ENCODE results near the gene SNTB2. TPM values are rescaled to one million over a fixed set of nuclear protein-coding genes. Genes with fewer than 3 reads are reported as not detected.
"Not testable (repeated sequence)": the region's sequence is repeated elsewhere in the genome, so short reads cannot be mapped to it uniquely, and the experiment has no call there.

The SNTB2 gene
- total RNA-seq, 5 donors from 2014 or later (not counting 1 experiment from before 2014, with no cell fraction given): 13.2 to 23.1 (median 17.3) TPM

GRCh38 chr16:69243479-69243878, 56.5 kb downstream of the SNTB2 start:
- H3K27me3 ChIP-seq (replicated peaks in 1 of 2; ENCODE audit: control insufficient read depth in 2 of 2, extremely low read depth in 1 of 2, insufficient read depth in 2 of 2, low read length in 1 of 2): no peaks in the 10 kb centered on the region
- ATAC-seq (replicated peaks in 1 of 4) (no peak), DNase-seq (no peak)
- WGBS (ENCODE audit: insufficient coverage): no CpG with 5 or more reads among the region's 2 CpGs
- H3K9me3 ChIP-seq: no peaks in the 10 kb centered on the region
- Mint-ChIP-seq H3K27ac (no peak overlapping the region), H3K9me3 (no peaks in the 10 kb centered on the region), H3K36me3 (peaks cover 18% of the 10 kb centered on the region), H3K4me3 (no peak overlapping the region), H3K27me3 (no peaks in the 10 kb centered on the region), H3K4me1 (peaks cover 0 to 2% (median 0%) of the 10 kb centered on the region in 3 donors)
- ChIA-PET POLR2A (interaction anchor here in 1 of 2 donors (0.6 kb wide), 1 partner anchor 31 kb away, joined by 4 read pairs; no protein-coding TSS in a partner anchor), CTCF (interaction anchor here in 1 of 2 donors (0.7 kb wide), 1 partner anchor 13 kb away, joined by 6 read pairs; no protein-coding TSS in a partner anchor)
- no peak overlapping the region for H3K4me3 ChIP-seq (ENCODE audit: control insufficient read depth in 1 of 2, extremely low read depth in 1 of 2, low read length in 1 of 2)
- H3K36me3 ChIP-seq (ENCODE audit: control insufficient read depth in 2 of 2, extremely low read depth in 1 of 2, insufficient read depth in 1 of 2, low read length in 1 of 2): peaks cover 0 to 11% of the 10 kb centered on the region in 2 donors
- H3K27ac ChIP-seq (ENCODE audit: low read length): no peak overlapping the region
- H3K4me1 ChIP-seq (ENCODE audit: control insufficient read depth in 1 of 2, extremely low read depth in 1 of 2, insufficient read depth in 2 of 2, low read length in 2 of 2): no peaks in the 10 kb centered on the region

DNA sequence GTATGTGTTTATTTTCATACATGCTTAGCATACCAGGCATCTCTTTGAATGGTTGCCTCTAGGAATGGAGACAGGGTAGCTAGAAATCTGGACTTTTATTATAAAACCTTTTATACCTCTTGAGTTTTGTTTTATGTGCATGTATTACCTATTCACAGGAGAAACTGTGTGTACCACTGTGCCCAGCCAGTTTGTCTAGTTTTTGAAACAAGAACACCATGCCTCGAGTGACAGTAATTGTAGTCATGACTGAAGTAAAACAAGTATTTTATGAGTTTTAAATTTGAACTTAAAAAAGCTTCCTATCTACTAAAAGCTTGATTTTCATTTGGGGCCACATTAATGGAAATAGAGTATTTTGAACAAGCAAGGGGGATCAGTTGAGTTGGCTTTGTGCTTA, 57.4 kb downstream of the SNTB2 start:
- Histone ChIP-seq H3K36me3 (ENCODE audit: control insufficient read depth in 2 of 2, extremely low read depth in 1 of 2, insufficient read depth in 1 of 2, low read length in 1 of 2) (peaks cover 0 to 10% of the 10 kb centered on the region in 2 donors), H3K27ac (ENCODE audit: low read length) (no peak overlapping the region), H3K27me3 (replicated peaks in 1 of 2; ENCODE audit: control insufficient read depth in 2 of 2, extremely low read depth in 1 of 2, insufficient read depth in 2 of 2, low read length in 1 of 2) (no peaks in the 10 kb centered on the region), H3K4me3 (ENCODE audit: control insufficient read depth in 1 of 2, extremely low read depth in 1 of 2, low read length in 1 of 2) (no peak overlapping the region), H3K9me3 (no peaks in the 10 kb centered on the region), H3K4me1 (ENCODE audit: control insufficient read depth in 1 of 2, extremely low read depth in 1 of 2, insufficient read depth in 2 of 2, low read length in 2 of 2) (no peaks in the 10 kb centered on the region)
- CTCF ChIA-PET: no interaction called here
- no peaks in the 10 kb centered on the region for H3K9me3 Mint-ChIP-seq
- peaks cover 23% of the 10 kb centered on the region for H3K36me3 Mint-ChIP-seq
- no CpG with 5 or more reads among the region's 1 CpG for WGBS (ENCODE audit: insufficient coverage)
- no peak for DNase-seq
- no peak for ATAC-seq (replicated peaks in 1 of 4)
- no peaks in the 10 kb centered on the region for H3K27me3 Mint-ChIP-seq
- H3K27ac Mint-ChIP-seq: peak overlapping the region in 1 of 2 donors; percentile 44
- peaks cover 0 to 2% (median 0%) of the 10 kb centered on the region in 3 donors for H3K4me1 Mint-ChIP-seq
- POLR2A ChIA-PET: interaction anchor here (0.6 kb wide), 2 partner anchors 97 to 117 kb away, joined by 4 to 14 read pairs; no protein-coding TSS in a partner anchor
- H3K4me3 Mint-ChIP-seq: no peak overlapping the region

DNA sequence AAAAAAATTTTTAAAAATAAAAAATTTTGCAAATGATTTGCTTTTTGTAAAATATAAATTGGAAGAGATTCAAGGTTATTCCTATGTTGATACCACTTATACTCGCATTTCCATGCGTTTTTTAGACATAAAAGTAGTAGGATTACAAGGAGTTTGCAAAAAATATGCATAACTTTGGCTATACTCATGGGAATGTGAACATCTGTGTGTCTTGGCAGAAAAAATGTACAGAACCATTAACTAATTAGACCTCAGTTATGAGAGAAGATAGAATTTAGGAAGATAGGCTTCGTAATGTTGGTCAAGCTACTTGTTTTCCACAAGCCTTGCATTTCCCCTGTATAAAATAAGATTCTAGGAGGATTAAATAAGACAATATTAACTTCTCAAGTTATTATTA, 63.1 kb downstream of the SNTB2 start:
- H3K4me1 ChIP-seq (ENCODE audit: control insufficient read depth in 1 of 2, extremely low read depth in 1 of 2, insufficient read depth in 2 of 2, low read length in 2 of 2): peaks cover 0 to 7% of the 10 kb centered on the region in 2 experiments
- H3K9me3 ChIP-seq: no peaks in the 10 kb centered on the region
- peaks cover 0 to 10% of the 10 kb centered on the region in 2 donors for H3K36me3 ChIP-seq (ENCODE audit: control insufficient read depth in 2 of 2, extremely low read depth in 1 of 2, insufficient read depth in 1 of 2, low read length in 1 of 2)
- H3K4me1 Mint-ChIP-seq: peaks cover 11 to 20% (median 16%) of the 10 kb centered on the region in 3 donors
- CTCF ChIA-PET: interaction anchor here in 1 of 2 donors (0.5 kb wide), 1 partner anchor 78 kb away, joined by 3 read pairs; no protein-coding TSS in a partner anchor
- H3K27ac ChIP-seq (ENCODE audit: low read length): no peak overlapping the region
- H3K36me3 Mint-ChIP-seq: peaks cover 23% of the 10 kb centered on the region
- no peak for ATAC-seq (replicated peaks in 1 of 4)
- no peak overlapping the region for H3K27ac Mint-ChIP-seq
- H3K27me3 Mint-ChIP-seq: no peaks in the 10 kb centered on the region
- H3K9me3 Mint-ChIP-seq: no peaks in the 10 kb centered on the region
- POLR2A ChIA-PET: interaction anchor here in 1 of 2 donors (0.7 kb wide), 1 partner anchor 126 kb away, joined by 3 read pairs; no protein-coding TSS in a partner anchor
- H3K4me3 Mint-ChIP-seq: no peak overlapping the region
- WGBS (ENCODE audit: insufficient coverage): no CpG with 5 or more reads among the region's 3 CpGs
- DNase-seq: no peak
- H3K4me3 ChIP-seq (ENCODE audit: control insufficient read depth in 1 of 2, extremely low read depth in 1 of 2, low read length in 1 of 2): no peak overlapping the region
- H3K27me3 ChIP-seq (replicated peaks in 1 of 2; ENCODE audit: control insufficient read depth in 2 of 2, extremely low read depth in 1 of 2, insufficient read depth in 2 of 2, low read length in 1 of 2): no peaks in the 10 kb centered on the region

DNA sequence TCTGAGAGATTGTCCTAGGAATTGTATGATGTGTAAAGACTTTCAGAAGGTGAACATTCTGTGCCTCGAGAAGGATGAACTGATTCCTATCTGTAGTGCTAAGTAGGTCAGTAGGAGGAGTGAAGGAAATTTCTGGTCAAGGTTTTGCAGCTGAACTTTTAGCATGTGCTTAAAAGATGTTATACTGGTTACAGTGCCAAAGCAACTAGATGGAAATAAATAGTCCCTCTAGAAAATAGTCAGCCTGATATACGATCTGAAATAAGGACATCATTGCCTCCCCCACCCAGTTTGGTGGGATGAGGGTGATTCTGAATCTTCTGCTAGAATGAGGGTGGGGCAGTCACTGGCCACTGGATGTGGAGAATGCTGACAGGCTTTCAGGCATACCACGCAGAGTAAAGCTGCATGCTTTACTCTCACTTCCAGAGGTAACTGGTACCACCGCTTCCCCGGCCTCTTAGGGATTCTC, 66.9 kb downstream of the SNTB2 start:
- Mint-ChIP-seq H3K36me3 (peaks cover 9% of the 10 kb centered on the region), H3K4me3 (peak overlapping the region in 1 of 3 donors; percentile 1), H3K27ac (peak overlapping the region; percentile 77 to 86), H3K9me3 (no peaks in the 10 kb centered on the region), H3K27me3 (no peaks in the 10 kb centered on the region), H3K4me1 (peaks cover 11 to 21% (median 18%) of the 10 kb centered on the region in 3 donors)
- Histone ChIP-seq H3K36me3 (ENCODE audit: control insufficient read depth in 2 of 2, extremely low read depth in 1 of 2, insufficient read depth in 1 of 2, low read length in 1 of 2) (no peaks in the 10 kb centered on the region), H3K4me3 (ENCODE audit: control insufficient read depth in 1 of 2, extremely low read depth in 1 of 2, low read length in 1 of 2) (no peak overlapping the region), H3K4me1 (ENCODE audit: control insufficient read depth in 1 of 2, extremely low read depth in 1 of 2, insufficient read depth in 2 of 2, low read length in 2 of 2) (peaks cover 0 to 7% of the 10 kb centered on the region in 2 experiments), H3K27ac (ENCODE audit: low read length) (peak overlapping the region; percentile 47), H3K9me3 (no peaks in the 10 kb centered on the region), H3K27me3 (replicated peaks in 1 of 2; ENCODE audit: control insufficient read depth in 2 of 2, extremely low read depth in 1 of 2, insufficient read depth in 2 of 2, low read length in 1 of 2) (no peaks in the 10 kb centered on the region)
- ChIA-PET POLR2A (interaction anchor here in 1 of 2 donors (0.7 kb wide), 1 partner anchor 759 kb away, joined by 3 read pairs; no protein-coding TSS in a partner anchor), CTCF (interaction anchor here in 1 of 2 donors (0.6 kb wide), 1 partner anchor 1782 kb away, joined by 3 read pairs; no protein-coding TSS in a partner anchor)
- DNase-seq: peak in 1 of 35 experiments; percentile 27
- ATAC-seq (replicated peaks in 1 of 4): peak in 3 of 4 experiments; percentile 27 to 52 (median 45)
- WGBS (ENCODE audit: insufficient coverage): 22% methylated on average over 1 of the region's 5 CpGs

- H3K27me3 ChIP-seq (replicated peaks in 1 of 2; ENCODE audit: control insufficient read depth in 2 of 2, extremely low read depth in 1 of 2, insufficient read depth in 2 of 2, low read length in 1 of 2); H3K4me3 ChIP-seq (ENCODE audit: control insufficient read depth in 1 of 2, extremely low read depth in 1 of 2, low read length in 1 of 2); H3K27ac ChIP-seq (ENCODE audit: low read length); H3K4me3 Mint-ChIP-seq; CTCF ChIA-PET; H3K27ac Mint-ChIP-seq; H3K4me1 ChIP-seq (ENCODE audit: control insufficient read depth in 1 of 2, extremely low read depth in 1 of 2, insufficient read depth in 2 of 2, low read length in 2 of 2); H3K27me3 Mint-ChIP-seq; H3K9me3 ChIP-seq; ATAC-seq (replicated peaks in 1 of 4); H3K9me3 Mint-ChIP-seq; POLR2A ChIA-PET; DNase-seq: not testable (repeated sequence)
- Mint-ChIP-seq H3K36me3 (peaks cover 25% of the 10 kb centered on the region), H3K4me1 (peaks cover under 1 to 12% (median 11%) of the 10 kb centered on the region in 3 donors)
- 97% methylated on average over 3 of the region's 9 CpGs for WGBS (ENCODE audit: insufficient coverage)
- H3K36me3 ChIP-seq (ENCODE audit: control insufficient read depth in 2 of 2, extremely low read depth in 1 of 2, insufficient read depth in 1 of 2, low read length in 1 of 2): peaks cover 0 to 12% of the 10 kb centered on the region in 2 donors
Measured at GRCh38 chr16:69259428-69259764, 72.4 kb downstream of the SNTB2 start.

GRCh38 chr16:69260019-69260418, 73.1 kb downstream of the SNTB2 start:
- Mint-ChIP-seq H3K27ac (no peak overlapping the region), H3K4me1 (peaks cover 0 to 9% (median 7%) of the 10 kb centered on the region in 3 donors), H3K4me3 (no peak overlapping the region), H3K9me3 (no peaks in the 10 kb centered on the region), H3K27me3 (no peaks in the 10 kb centered on the region), H3K36me3 (peaks cover 29% of the 10 kb centered on the region)
- ChIA-PET CTCF (no interaction called here), POLR2A (interaction anchor here in 1 of 2 donors (0.6 kb wide), 1 partner anchor 160 kb away, joined by 7 read pairs; no protein-coding TSS in a partner anchor)
- H3K36me3 ChIP-seq (ENCODE audit: control insufficient read depth in 2 of 2, extremely low read depth in 1 of 2, insufficient read depth in 1 of 2, low read length in 1 of 2): peaks cover 0 to 12% of the 10 kb centered on the region in 2 donors
- H3K27ac ChIP-seq (ENCODE audit: low read length): no peak overlapping the region
- DNase-seq (no peak), ATAC-seq (replicated peaks in 1 of 4) (no peak)
- WGBS (ENCODE audit: insufficient coverage): 100% methylated on average over 1 of the region's 4 CpGs
- H3K9me3 ChIP-seq: no peaks in the 10 kb centered on the region
- H3K4me1 ChIP-seq (ENCODE audit: control insufficient read depth in 1 of 2, extremely low read depth in 1 of 2, insufficient read depth in 2 of 2, low read length in 2 of 2): no peaks in the 10 kb centered on the region
- no peak overlapping the region for H3K4me3 ChIP-seq (ENCODE audit: control insufficient read depth in 1 of 2, extremely low read depth in 1 of 2, low read length in 1 of 2)
- no peaks in the 10 kb centered on the region for H3K27me3 ChIP-seq (replicated peaks in 1 of 2; ENCODE audit: control insufficient read depth in 2 of 2, extremely low read depth in 1 of 2, insufficient read depth in 2 of 2, low read length in 1 of 2)

Measured in T-cell (primary cell).